Transverse colon (tissue), 4 donors: Measurements from ENCODE around the gene MBIP. TPM values are rescaled to one million over a fixed set of nuclear protein-coding genes. Genes with fewer than 3 reads are reported as not detected.
A peak's percentile ranks its signal among the peaks of the same experiment; 100 is the strongest.

Experiments used
- DNase-seq: peaks from one replicate; pipeline ENCODE4 v3.0.0-alpha.2; 2019
- H3K27ac ChIP-seq, 4 donors: fragments of 200-600 bp; sonication (generic); 2 replicates each; pipeline ENCODE4 v1.5.1; 2016 to 2018; ENCODE audit warnings: inconsistent platforms in 4 of 4
- H3K27me3 ChIP-seq: fragments of 200-600 bp; sonication (generic); 2 replicates; pipeline ENCODE4 v1.5.1; 2017; ENCODE audit warnings: inconsistent platforms
- H3K36me3 ChIP-seq, 4 donors: fragments of 200-600 bp; sonication (generic); 2 replicates each; pipeline ENCODE4 v1.5.1; 2017 to 2019; ENCODE audit warnings: inconsistent platforms in 4 of 4
- H3K4me1 ChIP-seq, 4 donors: fragments of 200-600 bp; sonication (generic); 2 replicates each; pipeline ENCODE4 v1.5.1; 2017 to 2020; ENCODE audit warnings: inconsistent platforms in 4 of 4
- H3K4me3 ChIP-seq, 4 donors: fragments of 200-600 bp; sonication (generic); 1 replicate in 1 of 4; 2 replicates in 3 of 4; pipeline versions ENCODE4 v1.5.1 to v1.6.1; 2017 to 2019; ENCODE audit warnings: inconsistent platforms in 4 of 4
- H3K9me3 ChIP-seq, 2 donors: fragments of 200-600 bp; sonication (generic); 2 replicates each; pipeline ENCODE4 v1.5.1; 2017 to 2019; ENCODE audit warnings: inconsistent platforms in 2 of 2
- CTCF ChIP-seq, 5 experiments: fragments of 200-600 bp in 3 of 5; fragments of 450-650 bp in 2 of 5; sonication (generic) in 3 of 5; IDR thresholded peaks; 1 replicate in 2 of 5; 2 replicates in 3 of 5; pipeline ENCODE4 v1.5.1; 2016 to 2017; ENCODE audit warnings: antibody characterized with exemption in 5 of 5, inconsistent platforms in 3 of 5, mild to moderate bottlenecking in 2 of 5, moderate library complexity in 1 of 5
- EP300 ChIP-seq: sonication (generic); formaldehyde crosslinking; IDR thresholded peaks from one replicate; pipeline ENCODE4 v1.6.1; 2017; ENCODE audit warnings: antibody characterized with exemption, low read depth
- POLR2A ChIP-seq: fragments of 450-650 bp; IDR thresholded peaks from one replicate; pipeline ENCODE4 v1.6.1; 2016; ENCODE audit warnings: antibody characterized with exemption, mild to moderate bottlenecking, moderate library complexity
- POLR2AphosphoS5 ChIP-seq, 3 donors: sonication (generic); formaldehyde crosslinking; IDR thresholded peaks; one replicate each; pipeline ENCODE4 v1.6.1; 2016; ENCODE audit warnings: antibody characterized with exemption in 3 of 3
- WGBS, 2 donors: methylation state at CpG; one replicate each; pipeline ENCODE4 v1.1.5; 2018; ENCODE audit warnings: low coverage in 1 of 2; 5-methylcytosine and 5-hydroxymethylcytosine counted together
- in situ Hi-C, 4 donors: fragments of 200-750 bp; cut with MboI; loops; one replicate each; pipeline versions ENCODE4 v1.15.0 to v1.15.1; 2017; ENCODE audit warnings: low sequenced_read_pairs in 3 of 4, low pct_ligation_motif_present in 1 of 4, low pct_unique_long_range_greater_than_20kb in 1 of 4
- intact Hi-C: fragments of 100-400 bp; cut with DNase I; formaldehyde crosslinking; loops from one replicate; pipeline ENCODE4 v1.15.1; 2023; ENCODE audit warnings: low total_unique reads
- total RNA-seq, 4 donors: library from RNA; depleted of rRNA; stranded (reverse); fragments of >200 nt; gene quantifications; one replicate each; pipeline ENCODE4 v1.1.0, GENCODE V29; 2016

The MBIP gene
- total RNA-seq, result 10 to 100 TPM in 3 of 4 donors, 1 to 10 TPM in 1; 5.4 to 20.6 (median 17.1) TPM

GRCh38 chr14:36320200-36320896, at the start of gene MBIP:
MBIP (minus strand) TSS chr14:36320637; CDS start chr14:36320588, 49 bp downstream.
- H3K9me3 ChIP-seq, result no peaks in the 10 kb centered on the region
- H3K27me3 ChIP-seq, result peaks cover 9% of the 10 kb centered on the region
- WGBS, 2 donors, result 0 to 1% methylated on average over 3 to 35 of the region's 35 CpGs
- H3K4me1 ChIP-seq, result peaks cover 3 to 34% (median 22%) of the 10 kb centered on the region in 4 donors
- peak within 1 kb of the TSS; percentile 63 to 72 (median 68) for H3K4me3 ChIP-seq
- no peaks in the 10 kb centered on the region for H3K36me3 ChIP-seq
- intact Hi-C loops (no loop called here), in situ Hi-C loops (no loop called here)
- peak; percentile 92 for DNase-seq
- TF ChIP-seq CTCF (IDR thresholded peaks at IDR 0.05), result no peak
- peak; percentile 72 for TF ChIP-seq POLR2A
- no peak for TF ChIP-seq EP300
- TF ChIP-seq POLR2AphosphoS5 (IDR thresholded peaks at IDR 0.05), result peak; percentile 40 to 70 (median 69)
- H3K27ac ChIP-seq, result peak within 1 kb of the TSS; percentile 85 to 91 (median 87)

GRCh38 chr14:36367985-36368774, 47.7 kb upstream of the MBIP start:
- DNase-seq, result no peak
- no peak for TF ChIP-seq POLR2A
- TF ChIP-seq CTCF (IDR thresholded peaks at IDR 0.05), result no peak
- no peak for TF ChIP-seq EP300
- no peak for TF ChIP-seq POLR2AphosphoS5 (IDR thresholded peaks at IDR 0.05)
- in situ Hi-C loops (loop anchor here in 2 of 4 donors (25.0 kb wide), 2 partner anchors 156 to 481 kb away; no protein-coding TSS in a partner anchor), intact Hi-C loops (no loop called here)
- 64 to 82% methylated on average over 2 to 6 of the region's 6 CpGs for WGBS, 2 donors
- Histone ChIP-seq H3K4me1 (peaks cover 0 to 5% (median 0%) of the 10 kb centered on the region in 4 donors), H3K27ac (no peak overlapping the region), H3K9me3 (no peaks in the 10 kb centered on the region), H3K36me3 (no peaks in the 10 kb centered on the region), H3K27me3 (no peaks in the 10 kb centered on the region), H3K4me3 (no peak overlapping the region)

GRCh38 chr14:36365766-36366165, 45.3 kb upstream of the MBIP start:
- 8 to 22% methylated on average over 2 of the region's 2 CpGs for WGBS, 2 donors
- Histone ChIP-seq H3K27me3 (no peaks in the 10 kb centered on the region), H3K4me1 (peaks cover 0 to 5% (median 0%) of the 10 kb centered on the region in 4 donors), H3K4me3 (no peak overlapping the region), H3K27ac (no peak overlapping the region), H3K36me3 (no peaks in the 10 kb centered on the region), H3K9me3 (no peaks in the 10 kb centered on the region)
- TF ChIP-seq EP300 (no peak), POLR2AphosphoS5 (IDR thresholded peaks at IDR 0.05) (no peak), CTCF (IDR thresholded peaks at IDR 0.05) (no peak), POLR2A (no peak)
- in situ Hi-C loops, result loop anchor here in 2 of 4 donors (25.0 kb wide), 2 partner anchors 153 to 478 kb away; no protein-coding TSS in a partner anchor
- intact Hi-C loops, result no loop called here
- DNase-seq, result no peak

GRCh38 chr14:36363704-36364103, 43.3 kb upstream of the MBIP start:
- TF ChIP-seq POLR2AphosphoS5 (IDR thresholded peaks at IDR 0.05) (no peak), EP300 (no peak), POLR2A (no peak), CTCF (IDR thresholded peaks at IDR 0.05) (no peak)
- Histone ChIP-seq H3K4me1 (peaks cover 0 to 5% (median 0%) of the 10 kb centered on the region in 4 donors), H3K27ac (no peak overlapping the region), H3K27me3 (no peaks in the 10 kb centered on the region), H3K36me3 (no peaks in the 10 kb centered on the region), H3K4me3 (no peak overlapping the region), H3K9me3 (no peaks in the 10 kb centered on the region)
- no peak for DNase-seq
- in situ Hi-C loops, result loop anchor here in 2 of 4 donors (25.0 kb wide), 2 partner anchors 151 to 476 kb away; no protein-coding TSS in a partner anchor
- 79 to 100% methylated on average over 2 of the region's 2 CpGs for WGBS, 2 donors
- intact Hi-C loops, result no loop called here
